Hepatocyte (in vitro differentiated cells): ENCODE results near the gene PDE4D. TPM values are rescaled to one million over a fixed set of nuclear protein-coding genes. Genes with fewer than 3 reads are reported as not detected.

ENCODE experiments used
- DNase-seq: peaks from one replicate; pipeline ENCODE4 v3.0.0-alpha.2; 2016; ENCODE audit warnings: low spot score
- H2AFZ ChIP-seq: fragments of 200-600 bp; sonication (generic); 2 replicates; pipeline ENCODE4 v1.6.0; 2016; ENCODE audit warnings: antibody characterized with exemption, mild to moderate bottlenecking
- H3K27ac ChIP-seq: fragments of 200-600 bp; sonication (generic); 2 replicates; pipeline ENCODE4 v1.5.1; 2016; ENCODE audit warnings: mild to moderate bottlenecking
- H3K27me3 ChIP-seq: fragments of 200-600 bp; sonication (generic); 2 replicates; pipeline ENCODE4 v1.6.1; 2016
- H3K36me3 ChIP-seq: fragments of 200-600 bp; sonication (generic); replicated peaks from 2 replicates; pipeline ENCODE4 v1.5.1; 2016; ENCODE audit warnings: low read depth; ENCODE audit not compliant: insufficient read depth
- H3K4me1 ChIP-seq: fragments of 200-600 bp; sonication (generic); 2 replicates; pipeline ENCODE4 v1.5.1; 2016; ENCODE audit warnings: mild to moderate bottlenecking, moderate library complexity; ENCODE audit not compliant: insufficient read depth
- H3K4me2 ChIP-seq: fragments of 200-600 bp; sonication (generic); 2 replicates; pipeline ENCODE4 v1.6.0; 2016
- H3K4me3 ChIP-seq: fragments of 200-600 bp; sonication (generic); 2 replicates; pipeline ENCODE4 v1.5.1; 2016; ENCODE audit warnings: mild to moderate bottlenecking
- H3K79me2 ChIP-seq: fragments of 200-600 bp; sonication (generic); 2 replicates; pipeline ENCODE4 v1.6.0; 2017; ENCODE audit warnings: mild to moderate bottlenecking
- H3K9me2 ChIP-seq: fragments of 200-600 bp; sonication (generic); replicated peaks from 2 replicates; pipeline ENCODE4 v1.6.0; 2017; ENCODE audit warnings: mild to moderate bottlenecking; ENCODE audit not compliant: insufficient read depth
- H3K9me3 ChIP-seq: fragments of 200-600 bp; sonication (generic); 2 replicates; pipeline ENCODE4 v1.5.1; 2016; ENCODE audit warnings: low read depth, mild to moderate bottlenecking
- H4K20me1 ChIP-seq: fragments of 200-600 bp; sonication (generic); 2 replicates; pipeline ENCODE4 v1.6.0; 2016; ENCODE audit warnings: mild to moderate bottlenecking; ENCODE audit not compliant: insufficient read depth, poor library complexity, severe bottlenecking
- EZH2 ChIP-seq: fragments of 200-600 bp; sonication (generic); IDR thresholded peaks from 2 replicates; pipeline ENCODE4 v1.6.1; 2016; ENCODE audit warnings: antibody characterized with exemption, mild to moderate bottlenecking, borderline replicate concordance
- EZH2phosphoT487 ChIP-seq: fragments of 200-600 bp; sonication (generic); IDR thresholded peaks from one replicate; pipeline ENCODE4 v1.6.1; 2018; ENCODE audit warnings: antibody characterized with exemption, mild to moderate bottlenecking, low read depth, moderate library complexity; ENCODE audit not compliant: unreplicated experiment, severe bottlenecking
- WGBS: methylation state at CpG from one replicate; pipeline ENCODE4 v1.1.6; 2016; ENCODE audit warnings: low lambda C conversion rate; ENCODE audit errors: missing lambda C conversion rate; 5-methylcytosine and 5-hydroxymethylcytosine counted together
- polyA plus RNA-seq: library from polyadenylated mRNA; unstranded; fragments of >200 nt; fragmentation: Nextera tagmentation; extraction: Ambion mirVana; gene quantifications from 2 replicates; pipeline ENCODE4 v1.2.1, GENCODE V29; 2016
- total RNA-seq: library from RNA; depleted of rRNA; stranded (reverse); fragments of >200 nt; gene quantifications from 2 replicates; pipeline ENCODE4 v1.2.3, GENCODE V29; 2014
- TF ChIP-seq, protein P1 (sequence below): fragments of 200-600 bp; sonication (generic); IDR thresholded peaks from 2 replicates; pipeline ENCODE4 v1.5.1; 2016; ENCODE audit warnings: antibody characterized with exemption, mild to moderate bottlenecking; ENCODE audit not compliant: poor library complexity

PDE4D gene
- total and polyA plus RNA-seq, 2 experiments from 2014 or later: 14.5 to 45.2 TPM

DNA sequence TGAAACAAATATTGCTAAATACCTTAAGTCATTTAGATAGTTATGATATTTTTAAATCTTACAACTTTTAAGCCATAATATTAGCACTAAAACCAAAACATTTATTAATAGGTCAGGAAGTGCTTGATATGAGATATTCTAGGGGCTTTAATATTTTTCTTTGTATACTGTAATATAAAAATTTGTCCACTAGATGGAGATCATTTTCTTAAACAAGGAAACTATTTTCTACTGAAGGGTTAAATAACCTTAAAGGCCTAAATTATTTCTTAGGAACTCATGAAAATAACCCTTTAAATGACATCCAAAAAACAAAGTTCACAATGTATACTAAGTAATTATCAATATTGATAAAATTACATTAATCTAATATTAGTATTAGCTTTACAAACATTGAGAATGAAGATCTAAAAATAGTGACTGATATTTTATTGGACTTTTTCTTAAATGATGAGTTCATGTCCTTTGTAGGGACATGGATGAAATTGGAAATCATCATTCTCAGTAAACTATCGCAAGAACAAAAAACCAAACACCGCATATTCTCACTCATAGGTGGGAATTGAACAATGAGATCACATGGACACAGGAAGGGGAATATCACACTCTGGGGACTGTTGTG lies 675.0 kb downstream of the PDE4D start:
- Histone ChIP-seq H3K27me3 (no peaks in the 10 kb centered on the region), H3K4me1 (no peaks in the 10 kb centered on the region), H3K27ac (no peak overlapping the region), H3K36me3 (no peaks in the 10 kb centered on the region), H2AFZ (no peak overlapping the region), H4K20me1 (no peaks in the 10 kb centered on the region), H3K4me2 (no peak overlapping the region), H3K9me2 (no peaks in the 10 kb centered on the region), H3K4me3 (no peak overlapping the region), H3K79me2 (no peaks in the 10 kb centered on the region), H3K9me3 (no peaks in the 10 kb centered on the region)
- 83% methylated on average over 1 of the region's 2 CpGs for WGBS
- TF ChIP-seq, protein P1, sequence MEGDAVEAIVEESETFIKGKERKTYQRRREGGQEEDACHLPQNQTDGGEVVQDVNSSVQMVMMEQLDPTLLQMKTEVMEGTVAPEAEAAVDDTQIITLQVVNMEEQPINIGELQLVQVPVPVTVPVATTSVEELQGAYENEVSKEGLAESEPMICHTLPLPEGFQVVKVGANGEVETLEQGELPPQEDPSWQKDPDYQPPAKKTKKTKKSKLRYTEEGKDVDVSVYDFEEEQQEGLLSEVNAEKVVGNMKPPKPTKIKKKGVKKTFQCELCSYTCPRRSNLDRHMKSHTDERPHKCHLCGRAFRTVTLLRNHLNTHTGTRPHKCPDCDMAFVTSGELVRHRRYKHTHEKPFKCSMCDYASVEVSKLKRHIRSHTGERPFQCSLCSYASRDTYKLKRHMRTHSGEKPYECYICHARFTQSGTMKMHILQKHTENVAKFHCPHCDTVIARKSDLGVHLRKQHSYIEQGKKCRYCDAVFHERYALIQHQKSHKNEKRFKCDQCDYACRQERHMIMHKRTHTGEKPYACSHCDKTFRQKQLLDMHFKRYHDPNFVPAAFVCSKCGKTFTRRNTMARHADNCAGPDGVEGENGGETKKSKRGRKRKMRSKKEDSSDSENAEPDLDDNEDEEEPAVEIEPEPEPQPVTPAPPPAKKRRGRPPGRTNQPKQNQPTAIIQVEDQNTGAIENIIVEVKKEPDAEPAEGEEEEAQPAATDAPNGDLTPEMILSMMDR: peak; percentile 54
- TF ChIP-seq EZH2phosphoT487: no peak
- no peak for DNase-seq

DNA sequence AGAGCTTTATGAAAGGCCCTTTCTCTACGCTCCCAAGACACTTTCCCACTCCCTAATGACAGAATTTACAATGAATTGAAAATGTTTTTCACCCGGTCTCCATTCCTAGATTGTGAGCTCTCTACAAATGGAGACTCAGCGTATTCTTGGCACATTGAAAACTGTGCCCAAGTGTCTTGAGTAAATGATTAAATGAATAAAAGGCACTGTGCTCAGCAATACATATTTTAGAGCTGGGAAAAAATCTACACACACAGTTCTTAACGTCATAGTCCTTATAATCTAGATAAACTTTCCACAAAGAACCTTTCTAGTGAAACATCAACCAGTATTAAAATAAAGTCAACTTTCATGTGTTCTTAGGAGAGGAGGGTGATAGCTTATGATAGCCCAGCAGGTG lies 676.7 kb downstream of the PDE4D start:
- H3K9me2 ChIP-seq: no peaks in the 10 kb centered on the region
- H4K20me1 ChIP-seq: no peaks in the 10 kb centered on the region
- H3K4me2 ChIP-seq: peak overlapping the region; percentile 54
- H2AFZ ChIP-seq: peak overlapping the region; percentile 19
- TF ChIP-seq EZH2: no peak
- TF ChIP-seq, protein P1: no peak
- no peak for TF ChIP-seq EZH2phosphoT487
- no peak for DNase-seq
- WGBS: 59% methylated on average over 4 of the region's 4 CpGs
- H3K4me1 ChIP-seq: no peaks in the 10 kb centered on the region
- H3K27ac ChIP-seq: peak overlapping the region; percentile 57
- no peaks in the 10 kb centered on the region for H3K79me2 ChIP-seq
- no peak overlapping the region for H3K4me3 ChIP-seq
- H3K9me3 ChIP-seq: no peaks in the 10 kb centered on the region
- H3K36me3 ChIP-seq: no peaks in the 10 kb centered on the region
- no peaks in the 10 kb centered on the region for H3K27me3 ChIP-seq

DNA sequence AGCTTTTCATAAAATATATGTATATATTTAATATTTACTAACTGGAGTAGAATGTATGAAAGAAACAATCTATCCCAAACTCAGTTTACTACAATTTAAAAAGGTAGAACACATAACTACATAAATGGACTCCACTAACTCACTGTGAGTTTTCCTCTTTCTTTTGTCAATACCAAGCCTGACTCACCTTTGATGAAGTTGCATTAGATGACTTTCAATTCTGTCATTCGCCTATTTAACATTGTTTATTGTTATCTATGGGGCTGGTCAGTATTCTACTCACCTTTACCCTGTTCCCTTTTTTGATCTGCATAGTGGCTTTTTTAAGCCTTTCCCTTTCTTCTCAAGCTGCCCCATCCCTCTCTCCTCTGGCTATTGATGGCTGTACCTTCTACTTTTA lies 680.9 kb downstream of the PDE4D start:
- H3K4me2 ChIP-seq: no peak overlapping the region
- no peak overlapping the region for H2AFZ ChIP-seq
- no peaks in the 10 kb centered on the region for H3K36me3 ChIP-seq
- no peak overlapping the region for H3K4me3 ChIP-seq
- 97% methylated on average over 1 of the region's 1 CpG for WGBS
- H3K4me1 ChIP-seq: no peaks in the 10 kb centered on the region
- no peaks in the 10 kb centered on the region for H3K9me2 ChIP-seq
- no peaks in the 10 kb centered on the region for H3K9me3 ChIP-seq
- TF ChIP-seq, protein P1: no peak
- TF ChIP-seq EZH2phosphoT487: no peak
- TF ChIP-seq EZH2: no peak
- no peak for DNase-seq
- H3K27ac ChIP-seq: no peak overlapping the region
- no peaks in the 10 kb centered on the region for H4K20me1 ChIP-seq
- H3K27me3 ChIP-seq: no peaks in the 10 kb centered on the region
- no peaks in the 10 kb centered on the region for H3K79me2 ChIP-seq
